ENCODE data around the gene CRTAC1. TPM values are rescaled to one million over a fixed set of nuclear protein-coding genes. Genes with fewer than 3 reads are reported as not detected.
"Not testable (repeated sequence)": the region's sequence is repeated elsewhere in the genome, so short reads cannot be mapped to it uniquely, and the experiment has no call there.

The CRTAC1 gene
- total RNA-seq, 1 donor from 2014 or later = 123 TPM

GRCh38 chr10:97844678-97845077 lies 185.7 kb downstream of the CRTAC1 start:
- ATAC-seq = no peak
- Histone ChIP-seq H3K4me1 (peaks cover 5% of the 10 kb centered on the region), H3K27ac (no peak overlapping the region), H3K36me3 (no peaks in the 10 kb centered on the region), H3K4me3 (no peak overlapping the region), H3K9me3 (no peaks in the 10 kb centered on the region), H3K27me3 (ENCODE audit: low read depth) (peaks cover 12% of the 10 kb centered on the region)
- TF ChIP-seq CTCF (IDR thresholded peaks at IDR 0.05) = no peak
- DNase-seq = no peak
- intact Hi-C loops (cut with DNase I) = no loop called here

GRCh38 chr10:97843972-97844371 lies 186.4 kb downstream of the CRTAC1 start:
- not testable (repeated sequence) for ATAC-seq

GRCh38 chr10:97843281-97843671 lies 187.1 kb downstream of the CRTAC1 start:
- no peak overlapping the region for H3K27ac ChIP-seq
- ATAC-seq (no peak), DNase-seq (no peak)
- H3K9me3 ChIP-seq = no peaks in the 10 kb centered on the region
- H3K4me3 ChIP-seq = no peak overlapping the region
- TF ChIP-seq CTCF (IDR thresholded peaks at IDR 0.05) = no peak
- intact Hi-C loops (cut with DNase I) = no loop called here
- H3K4me1 ChIP-seq = peaks cover 5% of the 10 kb centered on the region
- no peaks in the 10 kb centered on the region for H3K36me3 ChIP-seq
- peaks cover 12% of the 10 kb centered on the region for H3K27me3 ChIP-seq (ENCODE audit: low read depth)

More at GRCh38 chr10:97843972-97844371, 186.4 kb downstream of the CRTAC1 start:
- H3K36me3 ChIP-seq; H3K4me3 ChIP-seq; H3K9me3 ChIP-seq; DNase-seq; H3K4me1 ChIP-seq; intact Hi-C loops (cut with DNase I); H3K27ac ChIP-seq: not testable (repeated sequence)
- H3K27me3 ChIP-seq (ENCODE audit: low read depth) = peaks cover 12% of the 10 kb centered on the region

GRCh38 chr10:97842656-97843280 lies 187.7 kb downstream of the CRTAC1 start:
- H3K4me3 ChIP-seq = no peak overlapping the region
- no peaks in the 10 kb centered on the region for H3K9me3 ChIP-seq
- H3K4me1 ChIP-seq = peaks cover 5% of the 10 kb centered on the region
- no peaks in the 10 kb centered on the region for H3K36me3 ChIP-seq
- peaks cover 10% of the 10 kb centered on the region for H3K27me3 ChIP-seq (ENCODE audit: low read depth)
- no peak for TF ChIP-seq CTCF (IDR thresholded peaks at IDR 0.05)
- DNase-seq (no peak), ATAC-seq (peak in 1 of 2 donors; percentile 29)
- intact Hi-C loops (cut with DNase I) = no loop called here
- H3K27ac ChIP-seq = no peak overlapping the region

- H3K4me1 ChIP-seq; H3K36me3 ChIP-seq; H3K27me3 ChIP-seq (ENCODE audit: low read depth); H3K4me3 ChIP-seq; H3K9me3 ChIP-seq; ATAC-seq; intact Hi-C loops (cut with DNase I); DNase-seq; H3K27ac ChIP-seq: not testable (repeated sequence)
These were observed 188.3 kb downstream of the CRTAC1 start for GRCh38 chr10:97842114-97842513.

- intact Hi-C loops (cut with DNase I); H3K27ac ChIP-seq; H3K36me3 ChIP-seq; H3K4me1 ChIP-seq; H3K4me3 ChIP-seq; H3K9me3 ChIP-seq; ATAC-seq; DNase-seq; H3K27me3 ChIP-seq (ENCODE audit: low read depth): not testable (repeated sequence)
These were observed 189.3 kb downstream of the CRTAC1 start for GRCh38 chr10:97841166-97841565.

GRCh38 chr10:97838091-97838490 lies 192.3 kb downstream of the CRTAC1 start:
- H3K27me3 ChIP-seq (ENCODE audit: low read depth) = no peaks in the 10 kb centered on the region
- H3K27ac ChIP-seq = no peak overlapping the region
- no peaks in the 10 kb centered on the region for H3K36me3 ChIP-seq
- H3K4me3 ChIP-seq = no peak overlapping the region
- TF ChIP-seq CTCF (IDR thresholded peaks at IDR 0.05) = no peak
- no peaks in the 10 kb centered on the region for H3K9me3 ChIP-seq
- no peak for ATAC-seq
- intact Hi-C loops (cut with DNase I) = no loop called here
- no peak for DNase-seq
- H3K4me1 ChIP-seq = peaks cover 5% of the 10 kb centered on the region

Measured in lower lobe of right lung (tissue), 2 donors.